Liver (tissue), 3 donors: ENCODE measurements around the gene WHRN.

Source experiments
- EGR1 ChIP-seq, 2 donors: IDR thresholded peaks; 2 replicates each; pipeline ENCODE4 v1.6.1; 2016 to 2018; ENCODE audit warnings: antibody characterized with exemption in 2 of 2, low read depth in 2 of 2
- FOXA1 ChIP-seq: IDR thresholded peaks from 2 replicates; pipeline ENCODE4 v1.6.1; 2016; ENCODE audit warnings: antibody characterized with exemption
- FOXA2 ChIP-seq: IDR thresholded peaks from 2 replicates; pipeline ENCODE4 v1.6.1; 2016; ENCODE audit warnings: antibody characterized with exemption
- GABPA ChIP-seq, 2 donors: IDR thresholded peaks in 1 of 2; conservative IDR thresholded peaks in 1 of 2; 2 replicates each; pipeline ENCODE4 v1.6.1; 2016; ENCODE audit warnings: antibody characterized with exemption in 2 of 2, mild to moderate bottlenecking in 1 of 2, moderate library complexity in 1 of 2
- HNF4A ChIP-seq, 2 donors: conservative IDR thresholded peaks; 2 replicates each; pipeline ENCODE4 v1.6.1; 2016; ENCODE audit warnings: antibody characterized with exemption in 2 of 2, mild to moderate bottlenecking in 2 of 2
- JUND ChIP-seq, 2 donors: IDR thresholded peaks; 2 replicates each; pipeline ENCODE4 v1.6.1; 2016; ENCODE audit warnings: antibody characterized with exemption in 2 of 2
- RAD21 ChIP-seq, 2 donors: IDR thresholded peaks; 2 replicates each; pipeline ENCODE4 v1.6.1; 2016; ENCODE audit warnings: antibody characterized with exemption in 2 of 2, mild to moderate bottlenecking in 2 of 2
- RXRA ChIP-seq, 2 donors: IDR thresholded peaks; 2 replicates each; pipeline ENCODE4 v1.6.1; 2017 to 2018; ENCODE audit warnings: antibody characterized with exemption in 2 of 2, mild to moderate bottlenecking in 1 of 2
- YY1 ChIP-seq: IDR thresholded peaks from 2 replicates; pipeline ENCODE4 v1.6.1; 2016; ENCODE audit warnings: antibody characterized with exemption, mild to moderate bottlenecking
- TF ChIP-seq, protein P1 (sequence below): fragments of 150-350 bp; IDR thresholded peaks from 2 replicates; pipeline ENCODE4 v1.5.1; 2017; ENCODE audit warnings: improper control_type of control experiment, low read depth, low read length; ENCODE audit not compliant: missing input control
- TF ChIP-seq, protein P2 (sequence below): IDR thresholded peaks from 2 replicates; pipeline ENCODE4 v1.6.1; 2016; ENCODE audit warnings: antibody characterized with exemption
- donor health status: healthy.
- donor health status: healthy.

DNA sequence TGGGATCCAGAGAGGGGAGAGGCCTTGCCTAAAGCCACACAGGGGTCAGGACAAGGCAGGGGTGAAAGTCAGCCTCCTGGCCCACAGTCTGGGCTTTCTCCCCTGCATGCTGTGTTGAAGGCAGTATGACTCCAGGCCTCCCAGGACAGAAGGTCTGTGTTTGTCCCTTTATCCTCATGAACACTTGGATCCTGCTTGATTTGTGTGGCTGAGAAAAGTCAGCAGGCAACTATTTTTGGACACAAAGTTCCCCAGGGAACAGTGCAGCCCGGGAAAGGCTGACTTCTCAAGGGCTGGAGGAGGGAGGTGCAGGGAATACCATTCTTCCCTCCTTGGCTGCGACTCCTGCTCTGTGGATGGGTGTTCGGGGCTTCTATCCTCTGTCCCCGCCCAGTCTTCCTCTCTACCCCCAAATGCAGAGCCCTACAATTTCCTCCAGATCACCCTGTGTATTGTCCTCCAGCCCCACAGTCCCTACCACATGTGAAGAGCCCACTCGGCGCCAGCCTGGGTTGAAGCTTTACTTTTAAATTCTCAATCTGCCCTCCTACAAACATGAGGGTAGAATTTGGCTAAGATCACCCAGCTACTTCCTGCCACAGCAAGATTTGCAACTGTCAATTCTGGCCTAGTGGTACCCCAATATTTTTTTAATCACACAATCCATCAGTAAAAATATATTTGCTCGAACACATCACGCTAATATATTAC is 121.6 kb downstream of the WHRN start:
- TF ChIP-seq, protein P1, sequence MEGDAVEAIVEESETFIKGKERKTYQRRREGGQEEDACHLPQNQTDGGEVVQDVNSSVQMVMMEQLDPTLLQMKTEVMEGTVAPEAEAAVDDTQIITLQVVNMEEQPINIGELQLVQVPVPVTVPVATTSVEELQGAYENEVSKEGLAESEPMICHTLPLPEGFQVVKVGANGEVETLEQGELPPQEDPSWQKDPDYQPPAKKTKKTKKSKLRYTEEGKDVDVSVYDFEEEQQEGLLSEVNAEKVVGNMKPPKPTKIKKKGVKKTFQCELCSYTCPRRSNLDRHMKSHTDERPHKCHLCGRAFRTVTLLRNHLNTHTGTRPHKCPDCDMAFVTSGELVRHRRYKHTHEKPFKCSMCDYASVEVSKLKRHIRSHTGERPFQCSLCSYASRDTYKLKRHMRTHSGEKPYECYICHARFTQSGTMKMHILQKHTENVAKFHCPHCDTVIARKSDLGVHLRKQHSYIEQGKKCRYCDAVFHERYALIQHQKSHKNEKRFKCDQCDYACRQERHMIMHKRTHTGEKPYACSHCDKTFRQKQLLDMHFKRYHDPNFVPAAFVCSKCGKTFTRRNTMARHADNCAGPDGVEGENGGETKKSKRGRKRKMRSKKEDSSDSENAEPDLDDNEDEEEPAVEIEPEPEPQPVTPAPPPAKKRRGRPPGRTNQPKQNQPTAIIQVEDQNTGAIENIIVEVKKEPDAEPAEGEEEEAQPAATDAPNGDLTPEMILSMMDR: no peak
- no peak for TF ChIP-seq HNF4A (conservative IDR thresholded peaks at IDR 0.05)
- TF ChIP-seq, protein P2, sequence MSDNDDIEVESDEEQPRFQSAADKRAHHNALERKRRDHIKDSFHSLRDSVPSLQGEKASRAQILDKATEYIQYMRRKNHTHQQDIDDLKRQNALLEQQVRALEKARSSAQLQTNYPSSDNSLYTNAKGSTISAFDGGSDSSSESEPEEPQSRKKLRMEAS: no peak
- TF ChIP-seq EGR1 (IDR thresholded peaks at IDR 0.05; ENCODE audit: low read depth in 2 of 2): no peak
- no peak for TF ChIP-seq JUND (IDR thresholded peaks at IDR 0.05)
- no peak for TF ChIP-seq YY1
- no peak for TF ChIP-seq FOXA1
- peak; percentile 3 to 28 for TF ChIP-seq RXRA (IDR thresholded peaks at IDR 0.05)
- TF ChIP-seq RAD21 (IDR thresholded peaks at IDR 0.05): no peak
- TF ChIP-seq GABPA (IDR thresholded peaks at IDR 0.05 in 1 of 2, conservative IDR thresholded peaks at IDR 0.05 in 1 of 2): no peak
- no peak for TF ChIP-seq FOXA2
